Sigmoid colon (tissue), 7 donors: ENCODE results near the gene ABLIM2. TPM values are rescaled to one million over a fixed set of nuclear protein-coding genes. Genes with fewer than 3 reads are reported as not detected.

Source experiments
- DNase-seq: peaks from one replicate; pipeline ENCODE4 v3.0.0-alpha.2; 2019
- H3K27ac ChIP-seq, 4 donors: fragments of 200-600 bp; sonication (generic); one replicate each; pipeline ENCODE4 v1.5.1; 2016 to 2019; ENCODE audit warnings: mild to moderate bottlenecking in 1 of 4
- H3K27me3 ChIP-seq, 3 donors: fragments of 200-600 bp; sonication (generic); one replicate each; pipeline ENCODE4 v1.5.1; 2019; ENCODE audit warnings: mild to moderate bottlenecking in 1 of 3
- H3K36me3 ChIP-seq, 4 donors: fragments of 200-600 bp; sonication (generic); one replicate each; pipeline ENCODE4 v1.5.1; 2016 to 2019
- H3K4me1 ChIP-seq, 4 donors: fragments of 200-600 bp; sonication (generic); one replicate each; pipeline ENCODE4 v1.5.1; 2017 to 2019
- H3K4me3 ChIP-seq, 4 donors: fragments of 200-600 bp; sonication (generic); one replicate each; pipeline ENCODE4 v1.5.1; 2017 to 2019; ENCODE audit warnings: mild to moderate bottlenecking in 2 of 4, moderate library complexity in 1 of 4
- H3K9me3 ChIP-seq, 4 donors: fragments of 200-600 bp in 3 of 4; sonication (generic) in 3 of 4; one replicate each; pipeline versions ENCODE4 v1.5.1 to v1.6.1; 2013 to 2019
- EP300 ChIP-seq, 4 donors: sonication (generic); formaldehyde crosslinking; IDR thresholded peaks; one replicate each; pipeline ENCODE4 v1.6.1; 2017; ENCODE audit warnings: antibody characterized with exemption in 4 of 4
- POLR2A ChIP-seq, 2 donors: fragments of 450-650 bp; IDR thresholded peaks; one replicate each; pipeline ENCODE4 v1.6.1; 2016; ENCODE audit warnings: antibody characterized with exemption in 2 of 2, mild to moderate bottlenecking in 2 of 2, moderate library complexity in 2 of 2
- POLR2AphosphoS5 ChIP-seq, 4 donors: sonication (generic); formaldehyde crosslinking; IDR thresholded peaks; one replicate each; pipeline ENCODE4 v1.6.1; 2017; ENCODE audit warnings: antibody characterized with exemption in 4 of 4
- WGBS, 2 donors: extraction: QIAGEN DNeasy Blood & Tissue Kit; methylation state at CpG; one replicate each; pipeline ENCODE4 v1.1.7; 2013; 5-methylcytosine and 5-hydroxymethylcytosine counted together
- intact Hi-C: fragments of 100-400 bp; cut with DNase I; formaldehyde crosslinking; loops from one replicate; pipeline ENCODE4 v1.15.1; 2023
- polyA plus RNA-seq, 3 donors: library from polyadenylated mRNA; stranded (reverse); fragments of 200-250 nt; gene quantifications; one replicate each; pipeline ENCODE4 v1.2.3, GENCODE V29; 2013
- total RNA-seq, 4 donors: library from RNA; depleted of rRNA; stranded (reverse); fragments of >200 nt; gene quantifications; one replicate each; pipeline ENCODE4 v1.1.0, GENCODE V29; 2016
- TF ChIP-seq, protein P1 (sequence below), 4 experiments: fragments of 450-650 bp in 3 of 4; fragments of 200-600 bp in 1 of 4; IDR thresholded peaks; one replicate each; pipeline ENCODE4 v1.5.1; 2016 to 2019; ENCODE audit warnings: antibody characterized with exemption in 4 of 4, mild to moderate bottlenecking in 3 of 4, moderate library complexity in 2 of 4
- donor health status: healthy with polysubstance abuse.
- donor health status: Bipolar disorder and iron deficiency.
- donor health status: healthy.

ABLIM2 gene
- total RNA-seq, result 1 to 10 TPM; 3.1 to 8.9 (median 5.6) TPM
- 10 to 100 TPM in 2 of 3 donors, 1 to 10 TPM in 1; 7.4 to 15.0 (median 11.3) TPM for polyA plus RNA-seq

- intact Hi-C loops, result loop anchor here (5.0 to 10.0 kb wide), 3 partner anchors 107 to 268 kb away; no protein-coding TSS in a partner anchor
- WGBS, 2 donors, result 0 to 1% methylated on average over 96 of the region's 96 CpGs
These were observed at the start of gene ABLIM2 for GRCh38 chr4:8158710-8159536. Gene ABLIM2, minus strand, starts transcription at chr4:8158813. Its CDS starts 124 bp downstream, at chr4:8158689.

GRCh38 chr4:8207314-8207713 lies 48.7 kb upstream of the ABLIM2 start:
- Histone ChIP-seq H3K4me1 (no peaks in the 10 kb centered on the region), H3K27ac (no peak overlapping the region), H3K36me3 (no peaks in the 10 kb centered on the region), H3K27me3 (peaks cover 0 to 10% (median 0%) of the 10 kb centered on the region in 3 donors), H3K4me3 (no peak overlapping the region), H3K9me3 (no peaks in the 10 kb centered on the region)
- TF ChIP-seq EP300 (IDR thresholded peaks at IDR 0.05), result no peak
- no peak for TF ChIP-seq POLR2AphosphoS5 (IDR thresholded peaks at IDR 0.05)
- TF ChIP-seq, protein P1, sequence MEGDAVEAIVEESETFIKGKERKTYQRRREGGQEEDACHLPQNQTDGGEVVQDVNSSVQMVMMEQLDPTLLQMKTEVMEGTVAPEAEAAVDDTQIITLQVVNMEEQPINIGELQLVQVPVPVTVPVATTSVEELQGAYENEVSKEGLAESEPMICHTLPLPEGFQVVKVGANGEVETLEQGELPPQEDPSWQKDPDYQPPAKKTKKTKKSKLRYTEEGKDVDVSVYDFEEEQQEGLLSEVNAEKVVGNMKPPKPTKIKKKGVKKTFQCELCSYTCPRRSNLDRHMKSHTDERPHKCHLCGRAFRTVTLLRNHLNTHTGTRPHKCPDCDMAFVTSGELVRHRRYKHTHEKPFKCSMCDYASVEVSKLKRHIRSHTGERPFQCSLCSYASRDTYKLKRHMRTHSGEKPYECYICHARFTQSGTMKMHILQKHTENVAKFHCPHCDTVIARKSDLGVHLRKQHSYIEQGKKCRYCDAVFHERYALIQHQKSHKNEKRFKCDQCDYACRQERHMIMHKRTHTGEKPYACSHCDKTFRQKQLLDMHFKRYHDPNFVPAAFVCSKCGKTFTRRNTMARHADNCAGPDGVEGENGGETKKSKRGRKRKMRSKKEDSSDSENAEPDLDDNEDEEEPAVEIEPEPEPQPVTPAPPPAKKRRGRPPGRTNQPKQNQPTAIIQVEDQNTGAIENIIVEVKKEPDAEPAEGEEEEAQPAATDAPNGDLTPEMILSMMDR (IDR thresholded peaks at IDR 0.05), result no peak
- no peak for TF ChIP-seq POLR2A (IDR thresholded peaks at IDR 0.05)
- WGBS, 2 donors, result 93 to 95% methylated on average over 6 of the region's 6 CpGs
- intact Hi-C loops, result no loop called here
- no peak for DNase-seq

More at GRCh38 chr4:8158710-8159536, at the start of gene ABLIM2:
- peaks cover 7 to 12% (median 11%) of the 10 kb centered on the region in 3 donors for H3K27me3 ChIP-seq
- peak within 1 kb of the TSS; percentile 66 to 81 (median 76) for H3K27ac ChIP-seq
- H3K36me3 ChIP-seq, result no peaks in the 10 kb centered on the region
- no peaks in the 10 kb centered on the region for H3K9me3 ChIP-seq
- peak within 1 kb of the TSS; percentile 68 to 98 (median 84) for H3K4me3 ChIP-seq
- DNase-seq, result peak; percentile 99
- TF ChIP-seq EP300 (IDR thresholded peaks at IDR 0.05), result no peak
- TF ChIP-seq POLR2AphosphoS5 (IDR thresholded peaks at IDR 0.05), result peak; percentile 80 to 96 (median 84)
- peak; percentile 52 to 55 for TF ChIP-seq POLR2A (IDR thresholded peaks at IDR 0.05)
- TF ChIP-seq, protein P1 (IDR thresholded peaks at IDR 0.05), result no peak
- H3K4me1 ChIP-seq, result peaks cover 0 to 25% (median 23%) of the 10 kb centered on the region in 4 donors

DNA sequence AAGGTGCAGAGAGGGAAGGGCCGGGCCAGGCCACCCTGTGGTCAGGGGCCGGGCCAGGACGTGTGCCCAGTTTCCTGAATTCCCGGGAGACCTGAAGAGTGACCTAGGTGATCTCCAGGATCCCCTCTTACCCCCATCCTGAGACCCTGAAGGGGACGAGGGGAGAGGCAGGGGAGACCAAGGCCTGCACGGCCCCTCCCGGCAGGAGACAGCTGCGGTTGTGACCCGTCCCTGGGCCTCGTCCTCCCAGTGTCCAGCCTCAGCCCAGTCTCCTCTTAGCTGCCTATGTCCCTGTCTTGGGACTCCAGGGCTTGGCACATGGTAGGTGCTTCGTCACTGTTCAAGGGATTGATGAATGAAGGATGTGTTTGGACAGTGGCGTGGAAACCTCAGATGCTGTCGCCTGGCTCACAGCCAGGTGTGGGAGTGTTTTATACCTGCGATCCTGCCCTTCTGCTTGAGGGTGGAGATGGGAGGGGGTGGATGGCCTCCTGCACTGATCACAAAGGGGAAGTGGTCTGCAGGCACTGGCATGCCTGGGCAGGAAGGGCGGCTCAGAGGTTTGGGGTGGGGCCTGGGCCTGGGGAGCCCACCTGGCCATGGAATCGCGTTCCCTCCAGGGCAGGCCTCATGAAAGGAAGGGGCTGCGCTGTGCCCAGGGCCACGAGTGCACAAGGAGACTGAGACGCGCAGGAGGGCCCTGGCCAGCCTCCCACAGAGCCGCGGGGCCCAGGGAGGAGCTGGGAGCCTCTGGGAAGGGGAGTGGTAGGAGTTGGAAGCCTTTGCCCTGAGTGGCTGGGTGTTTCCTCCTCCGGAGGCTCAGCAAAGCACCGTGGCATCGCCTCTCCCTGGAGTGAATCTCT lies 47.4 kb upstream of the ABLIM2 start:
- WGBS, 2 donors, result 41 to 46% methylated on average over 26 of the region's 26 CpGs
- H3K27me3 ChIP-seq, result peaks cover 0 to 10% (median 0%) of the 10 kb centered on the region in 3 donors
- no peaks in the 10 kb centered on the region for H3K9me3 ChIP-seq
- no peak overlapping the region for H3K27ac ChIP-seq
- peaks cover 0 to 5% (median 0%) of the 10 kb centered on the region in 4 donors for H3K4me1 ChIP-seq
- TF ChIP-seq POLR2A (IDR thresholded peaks at IDR 0.05) (no peak), POLR2AphosphoS5 (IDR thresholded peaks at IDR 0.05) (no peak), EP300 (IDR thresholded peaks at IDR 0.05) (no peak)
- TF ChIP-seq, protein P1 (IDR thresholded peaks at IDR 0.05), result no peak
- no peaks in the 10 kb centered on the region for H3K36me3 ChIP-seq
- H3K4me3 ChIP-seq, result no peak overlapping the region
- no peak for DNase-seq
- intact Hi-C loops, result no loop called here

GRCh38 chr4:8205241-8205707 lies 46.7 kb upstream of the ABLIM2 start:
- H3K4me1 ChIP-seq, result peaks cover 0 to 5% (median under 1%) of the 10 kb centered on the region in 4 donors
- no peaks in the 10 kb centered on the region for H3K36me3 ChIP-seq
- 75 to 88% methylated on average over 19 of the region's 19 CpGs for WGBS, 2 donors
- H3K27ac ChIP-seq, result no peak overlapping the region
- no peak for DNase-seq
- TF ChIP-seq EP300 (IDR thresholded peaks at IDR 0.05) (no peak), POLR2A (IDR thresholded peaks at IDR 0.05) (no peak), POLR2AphosphoS5 (IDR thresholded peaks at IDR 0.05) (no peak)
- TF ChIP-seq, protein P1 (IDR thresholded peaks at IDR 0.05), result no peak
- intact Hi-C loops, result no loop called here
- no peak overlapping the region for H3K4me3 ChIP-seq
- no peaks in the 10 kb centered on the region for H3K9me3 ChIP-seq
- peaks cover 0 to 10% (median 0%) of the 10 kb centered on the region in 3 donors for H3K27me3 ChIP-seq
